PFSK-1 (cell line): ENCODE results near the gene PERCC1.

Experiments used
- POLR2AphosphoS5 ChIP-seq: IDR thresholded peaks from 2 replicates; pipeline ENCODE4 v1.6.1; 2012; ENCODE audit warnings: low read depth, mild to moderate bottlenecking, control low read depth, low read length, moderate library complexity
- REST ChIP-seq, 2 experiments: IDR thresholded peaks; 2 replicates each; pipeline versions ENCODE4 v1.6.1 to v1.8.0; 2011 to 2012; ENCODE audit warnings: low read depth in 2 of 2, low read length in 2 of 2, control low read depth in 1 of 2, inconsistent platforms in 1 of 2, mild to moderate bottlenecking in 1 of 2, moderate library complexity in 1 of 2; ENCODE audit not compliant: insufficient read depth in 1 of 2

GRCh38 chr16:1477033-1477432 is 46.2 kb downstream of the PERCC1 start:
- TF ChIP-seq POLR2AphosphoS5 (no peak), REST (IDR thresholded peaks at IDR 0.05; ENCODE audit: insufficient read depth in 1 of 2, low read depth in 2 of 2, low read length in 2 of 2) (no peak)
